Amniotic epithelial cell (primary cell): ENCODE measurements around the gene PLAGL1.
"Not testable (repeated sequence)": the region's sequence is repeated elsewhere in the genome, so short reads cannot be mapped to it uniquely, and the experiment has no call there.

Source experiments
- DNase-seq: peaks from one replicate; pipeline ENCODE4 v3.0.0-alpha.2; 2010; ENCODE audit warnings: low read depth

The PLAGL1 gene

GRCh38 chr6:144009628-144010027 lies 1.6 kb upstream of the PLAGL1 start:
- not testable (repeated sequence) for DNase-seq

DNA sequence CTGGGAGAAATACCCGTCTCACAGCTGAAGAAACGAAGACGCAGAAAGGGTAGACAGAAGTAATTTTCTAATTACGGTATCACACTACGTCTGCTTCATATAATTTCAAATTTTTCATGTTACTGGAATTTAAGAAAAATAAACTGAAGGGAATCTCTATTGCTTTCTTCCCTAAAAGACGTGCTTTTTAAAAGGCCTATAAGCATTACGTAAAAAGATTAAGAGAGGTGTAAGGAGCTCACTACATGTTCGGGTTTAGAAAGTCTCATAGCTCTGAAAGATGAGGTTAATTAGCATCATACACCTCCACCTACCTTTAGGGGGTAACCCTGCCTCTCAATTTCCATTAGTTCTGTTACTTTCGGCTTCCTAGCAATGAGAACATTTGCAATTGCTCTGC lies 787 bp upstream of the PLAGL1 start:
- no peak for DNase-seq

- DNase-seq, result no peak
Measured at GRCh38 chr6:144007478-144008119, 460 bp downstream of the PLAGL1 start.

GRCh38 chr6:144006736-144007477 lies 1.2 kb downstream of the PLAGL1 start:
- DNase-seq, result peak; percentile 68

DNA sequence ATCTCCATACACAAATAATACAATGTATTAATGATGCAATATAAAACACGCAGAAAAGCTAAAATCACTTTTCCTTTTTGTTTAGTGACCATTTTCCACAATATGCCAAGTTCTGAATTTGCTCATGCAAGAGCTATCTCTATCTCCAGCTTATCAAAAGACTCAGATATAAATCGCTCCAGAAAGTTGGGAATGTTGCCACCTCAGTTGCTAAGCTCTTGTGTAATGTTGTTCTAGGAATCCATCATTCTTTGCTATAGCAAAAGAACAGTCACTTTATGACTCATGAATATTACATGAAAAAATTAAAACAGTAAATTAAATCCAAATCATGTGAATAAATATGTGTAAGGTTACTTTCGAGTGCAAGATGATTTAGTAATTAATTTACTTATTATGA lies 8.7 kb downstream of the PLAGL1 start:
- peak; percentile 94 for DNase-seq

GRCh38 chr6:143998686-143999085 lies 9.4 kb downstream of the PLAGL1 start:
- no peak for DNase-seq

- DNase-seq, result no peak
Measured at GRCh38 chr6:143993965-143994646, 14.0 kb downstream of the PLAGL1 start.

DNA sequence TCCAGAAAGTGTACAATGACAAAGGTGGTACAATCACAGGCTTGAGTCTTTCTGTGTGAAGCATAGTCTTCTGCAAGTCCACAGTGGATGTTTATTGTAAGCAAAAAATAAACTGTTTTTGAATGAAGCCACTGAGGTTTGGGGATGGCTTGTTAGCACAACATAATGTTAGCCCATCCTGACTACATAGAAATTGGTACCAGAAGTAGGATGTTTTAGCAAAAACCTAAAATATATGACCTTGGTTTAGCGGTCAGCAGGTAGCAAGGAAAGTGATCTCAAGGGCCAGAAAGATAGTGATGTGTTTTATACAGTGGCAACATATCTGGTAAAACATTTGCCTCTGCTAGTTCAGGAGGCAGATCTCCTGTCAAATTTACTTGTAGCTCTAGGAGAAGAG lies 15.8 kb downstream of the PLAGL1 start:
- DNase-seq, result no peak

- no peak for DNase-seq
Measured at GRCh38 chr6:143986463-143987065, 21.5 kb downstream of the PLAGL1 start.

DNA sequence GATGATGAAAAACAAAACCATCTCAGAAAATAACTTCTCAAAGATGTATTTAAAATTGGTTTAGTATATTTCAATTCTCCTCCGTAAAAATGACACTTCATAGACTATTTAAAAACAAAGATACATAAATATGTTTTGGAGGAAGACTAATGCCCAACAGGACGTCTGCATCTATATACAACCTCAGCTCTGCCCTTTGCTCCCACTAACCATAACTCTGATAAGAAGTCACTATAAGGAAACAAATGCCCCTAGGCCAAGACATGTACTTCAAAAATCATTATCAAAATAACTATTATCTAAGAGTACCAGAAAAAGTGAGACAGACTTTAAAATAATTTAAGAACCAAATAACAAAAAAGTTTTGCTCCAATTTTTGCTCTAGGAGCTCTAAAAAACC lies 23.4 kb downstream of the PLAGL1 start:
- no peak for DNase-seq

- DNase-seq, result no peak
Measured at GRCh38 chr6:143982968-143983367, 25.1 kb downstream of the PLAGL1 start.

- no peak for DNase-seq
Measured at GRCh38 chr6:143980921-143981320, 27.1 kb downstream of the PLAGL1 start.

DNA sequence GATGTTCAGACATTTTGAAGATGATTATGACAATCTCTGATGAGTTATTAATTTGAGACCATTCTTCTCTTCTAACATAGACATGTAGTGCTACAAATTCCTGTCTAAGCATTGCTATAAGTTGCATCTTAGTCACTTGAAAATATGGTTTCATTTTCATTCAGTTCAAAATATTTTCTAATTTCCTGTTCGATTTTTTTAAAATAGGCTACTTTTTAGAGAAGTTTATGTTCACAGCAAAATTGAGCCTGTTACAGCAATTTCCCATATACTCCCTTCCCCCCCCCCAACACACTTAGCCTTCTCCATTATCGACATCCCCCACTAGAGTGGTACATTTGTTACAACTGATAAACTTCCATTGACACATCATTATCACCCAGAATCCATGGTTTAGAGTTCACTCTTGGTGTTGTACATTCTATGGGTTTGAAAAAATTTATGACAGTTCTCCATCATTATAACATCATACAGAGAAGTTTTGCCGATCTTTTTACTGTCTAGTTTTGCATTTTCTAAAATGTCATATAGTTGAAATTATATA lies 31.2 kb downstream of the PLAGL1 start:
- no peak for DNase-seq

DNA sequence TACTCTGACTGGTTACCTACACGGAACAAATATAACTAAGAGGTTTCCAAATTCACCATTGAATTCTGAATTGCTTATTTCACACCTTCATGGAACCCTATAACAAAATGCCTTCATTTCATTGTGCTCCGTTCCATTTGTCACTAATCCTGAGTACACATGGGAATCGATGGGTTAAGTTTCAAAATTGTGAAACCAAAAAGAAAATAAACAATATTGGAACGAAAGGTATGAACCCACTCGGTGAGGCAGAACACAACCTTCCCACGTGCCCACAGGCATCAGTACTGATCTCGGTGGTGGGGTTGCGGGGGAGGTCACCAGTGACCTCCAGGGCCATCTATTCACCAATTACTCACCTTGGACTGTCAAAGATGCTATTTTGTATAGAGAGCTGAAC lies 34.0 kb downstream of the PLAGL1 start:
- DNase-seq, result no peak

DNA sequence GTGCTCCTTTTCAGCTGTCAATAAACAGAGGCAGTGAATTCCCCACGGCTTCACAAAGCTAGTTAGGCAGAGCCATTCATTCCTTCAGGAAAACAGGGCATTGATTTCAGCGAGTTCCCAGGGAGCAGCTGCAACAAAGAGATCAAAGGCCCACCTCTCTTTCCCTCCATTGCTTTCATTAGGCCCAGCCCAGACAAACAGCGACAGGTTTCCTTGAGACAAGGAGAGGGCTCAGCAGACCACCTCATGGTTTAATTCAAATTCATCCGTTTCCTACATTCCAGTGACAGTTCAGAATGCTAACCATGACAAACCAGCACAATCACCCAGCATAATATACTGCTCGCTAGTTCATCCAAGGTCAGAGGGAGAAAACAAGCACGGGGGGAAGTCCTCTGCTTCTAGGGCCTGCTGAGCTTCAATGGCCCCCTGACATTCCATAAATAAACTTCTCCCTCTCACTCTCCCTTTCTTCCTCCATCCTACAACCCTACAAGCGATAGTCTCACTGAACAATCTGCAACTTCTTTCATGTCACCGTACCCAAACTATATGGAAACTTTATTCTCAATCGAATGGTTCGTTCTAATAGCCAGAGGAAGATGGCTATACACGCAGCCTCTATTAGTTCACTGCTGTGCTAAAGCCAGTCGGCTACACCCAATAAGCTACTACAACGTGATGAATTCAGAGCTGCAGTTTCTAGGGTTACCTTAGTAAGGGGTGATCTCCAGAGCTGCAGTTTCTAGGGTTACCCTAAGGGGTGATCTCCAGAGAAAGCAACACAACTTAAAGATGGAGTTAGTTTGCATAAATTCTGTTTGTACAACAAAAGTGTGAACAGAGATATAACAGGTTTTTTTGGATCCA lies 34.7 kb downstream of the PLAGL1 start:
- peak; percentile 39 for DNase-seq

DNA sequence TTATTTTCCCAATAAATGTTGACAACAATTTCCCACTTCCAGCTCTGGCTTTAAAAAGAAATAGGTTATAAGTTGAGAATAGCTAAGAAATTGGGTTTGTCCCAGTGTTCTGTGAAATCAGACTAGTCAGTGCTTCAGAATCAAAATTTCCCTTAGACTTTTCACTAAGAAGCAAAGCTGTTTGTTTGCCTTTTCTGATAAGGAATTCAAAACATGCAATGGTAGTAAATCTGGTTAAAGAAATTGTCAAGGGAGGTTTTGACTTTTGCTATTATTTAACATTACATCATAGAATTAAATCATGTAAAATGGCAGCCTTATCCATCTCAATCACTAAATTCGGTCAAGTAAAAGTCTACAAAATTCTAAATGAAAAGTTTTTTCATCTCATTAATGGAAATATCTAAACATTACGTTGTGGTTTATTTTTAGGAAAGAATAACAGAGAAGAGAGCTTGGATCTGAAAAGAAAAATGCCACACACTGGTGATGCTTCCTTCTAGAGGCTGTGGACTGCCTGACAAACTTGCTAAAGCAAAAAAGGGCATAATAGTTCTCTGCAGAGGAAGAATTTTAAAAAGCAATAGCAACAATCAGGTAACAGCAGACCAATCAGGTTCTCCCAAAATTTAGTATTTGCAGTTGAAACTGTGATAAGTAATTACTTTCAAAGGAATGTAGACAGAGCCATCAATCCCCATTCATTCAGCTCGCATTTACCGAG lies 36.4 kb downstream of the PLAGL1 start:
- DNase-seq, result no peak

GRCh38 chr6:143970456-143971218 lies 37.4 kb downstream of the PLAGL1 start:
- peak; percentile 27 for DNase-seq

DNA sequence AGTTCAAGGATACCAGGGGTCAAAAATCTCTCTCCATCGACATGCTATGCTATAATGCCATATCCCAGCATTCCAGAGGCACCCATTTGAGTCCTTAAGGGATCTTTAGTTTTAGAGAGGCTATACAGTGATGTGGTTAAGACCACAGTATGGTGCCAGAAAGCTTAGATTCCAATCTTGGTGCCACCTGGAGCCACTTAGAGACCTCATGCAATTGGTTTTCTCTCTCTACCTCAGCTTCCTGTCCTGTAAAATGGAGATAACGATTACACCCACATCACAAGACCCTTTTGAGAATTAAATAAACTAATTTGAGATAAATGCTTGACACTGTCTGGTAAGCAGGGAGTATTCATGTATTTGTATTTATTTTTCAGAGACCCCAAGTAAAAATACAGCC lies 39.0 kb downstream of the PLAGL1 start:
- DNase-seq, result no peak

DNA sequence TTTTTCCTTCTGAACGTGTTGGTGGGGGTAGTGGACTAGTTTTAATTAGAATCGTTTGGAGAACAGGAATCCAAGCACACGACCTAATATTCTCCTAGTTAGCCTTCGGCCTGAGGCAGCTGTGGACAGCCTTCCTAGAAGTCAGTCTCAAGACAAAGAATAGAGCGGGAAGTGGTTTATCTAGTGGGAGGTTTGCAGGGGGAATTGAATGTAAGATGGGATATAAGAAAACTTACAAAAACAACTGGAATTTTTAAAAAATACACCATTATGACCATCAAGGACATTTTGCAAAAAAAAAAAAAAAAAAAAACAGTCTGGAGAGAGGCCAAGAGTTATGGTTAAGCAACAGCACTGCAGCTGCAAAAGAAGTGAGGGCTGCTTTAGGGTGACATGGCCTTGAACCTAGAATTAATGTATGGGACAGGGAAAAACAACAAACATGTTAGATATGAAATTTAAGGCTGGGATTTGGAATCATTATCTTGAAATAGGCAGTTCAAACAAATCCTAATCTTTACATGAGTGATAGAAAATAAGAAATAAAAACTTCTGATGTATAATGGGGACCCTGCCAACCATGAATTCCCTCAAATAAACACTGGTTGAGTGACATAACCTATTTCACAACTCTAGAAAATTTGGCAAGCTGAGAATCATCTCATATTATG lies 40.2 kb downstream of the PLAGL1 start:
- peak; percentile 79 for DNase-seq

- no peak for DNase-seq
Measured at GRCh38 chr6:143966312-143966711, 41.7 kb downstream of the PLAGL1 start.
